Tibial nerve (tissue), 4 donors: ENCODE results near the gene ANKRD36. TPM values are rescaled to one million over a fixed set of nuclear protein-coding genes. Genes with fewer than 3 reads are reported as not detected.
"Not testable (repeated sequence)": the region's sequence is repeated elsewhere in the genome, so short reads cannot be mapped to it uniquely, and the experiment has no call there.

Source experiments
- DNase-seq, 2 donors: peaks; one replicate each; pipeline ENCODE4 v3.0.0-alpha.2; 2019; ENCODE audit warnings: low spot score in 2 of 2
- H3K27ac ChIP-seq, 4 donors: fragments of 200-600 bp; sonication (generic) in 3 of 4; one replicate each; pipeline ENCODE4 v1.5.1; 2017 to 2019; ENCODE audit warnings: mild to moderate bottlenecking in 1 of 4
- H3K27me3 ChIP-seq, 2 donors: fragments of 200-600 bp; sonication (generic) in 1 of 2; one replicate each; pipeline versions ENCODE4 v1.5.1 to v1.6.0; 2017 to 2019
- H3K36me3 ChIP-seq, 3 donors: fragments of 200-600 bp; sonication (generic); one replicate each; pipeline ENCODE4 v1.5.1; 2018 to 2019
- H3K4me1 ChIP-seq, 4 donors: fragments of 200-600 bp; sonication (generic) in 3 of 4; one replicate each; pipeline ENCODE4 v1.5.1; 2017 to 2019
- H3K4me3 ChIP-seq, 4 donors: fragments of 200-600 bp; sonication (generic) in 3 of 4; one replicate each; pipeline ENCODE4 v1.5.1; 2017 to 2019; ENCODE audit warnings: mild to moderate bottlenecking in 1 of 4, moderate library complexity in 1 of 4
- H3K9me3 ChIP-seq, 4 donors: fragments of 200-600 bp; sonication (generic) in 3 of 4; one replicate each; pipeline ENCODE4 v1.5.1; 2017 to 2019
- CTCF ChIP-seq, 5 experiments: fragments of 200-600 bp in 3 of 5; fragments of 450-650 bp in 2 of 5; sonication (generic) in 3 of 5; IDR thresholded peaks; one replicate each; pipeline ENCODE4 v1.5.1; 2016 to 2019; ENCODE audit warnings: antibody characterized with exemption in 5 of 5, mild to moderate bottlenecking in 3 of 5, moderate library complexity in 2 of 5
- EP300 ChIP-seq, 2 donors: sonication (generic); formaldehyde crosslinking; IDR thresholded peaks; one replicate each; pipeline ENCODE4 v1.6.1; 2017; ENCODE audit warnings: antibody characterized with exemption in 2 of 2, mild to moderate bottlenecking in 1 of 2
- POLR2A ChIP-seq, 2 donors: fragments of 450-650 bp; IDR thresholded peaks; one replicate each; pipeline ENCODE4 v1.6.1; 2017; ENCODE audit warnings: antibody characterized with exemption in 2 of 2, mild to moderate bottlenecking in 2 of 2, moderate library complexity in 2 of 2
- WGBS, 2 donors: methylation state at CpG; one replicate each; pipeline ENCODE4 v1.1.5; 2018; 5-methylcytosine and 5-hydroxymethylcytosine counted together
- total RNA-seq, 4 donors: library from RNA; depleted of rRNA; stranded (reverse); fragments of >200 nt; gene quantifications; one replicate each; pipeline ENCODE4 v1.1.0, GENCODE V29; 2016

ANKRD36 gene
- total RNA-seq, 4 donors from 2014 or later = 58.0 to 65.7 (median 61.4) TPM

GRCh38 chr2:97210325-97210724 lies 97.4 kb downstream of the ANKRD36 start:
- TF ChIP-seq EP300 (IDR thresholded peaks at IDR 0.05) (no peak), POLR2A (IDR thresholded peaks at IDR 0.05) (no peak), CTCF (IDR thresholded peaks at IDR 0.05) (no peak)
- DNase-seq = no peak
- H3K4me3 ChIP-seq = no peak overlapping the region
- H3K4me1 ChIP-seq = no peaks in the 10 kb centered on the region
- no peaks in the 10 kb centered on the region for H3K9me3 ChIP-seq
- WGBS, 2 donors = 87 to 89% methylated on average over 5 of the region's 5 CpGs
- peaks cover 0 to 35% (median 11%) of the 10 kb centered on the region in 3 donors for H3K36me3 ChIP-seq
- no peaks in the 10 kb centered on the region for H3K27me3 ChIP-seq
- H3K27ac ChIP-seq = no peak overlapping the region

- not testable (repeated sequence) for H3K4me3 ChIP-seq, H3K9me3 ChIP-seq, DNase-seq, H3K27ac ChIP-seq, H3K27me3 ChIP-seq, H3K4me1 ChIP-seq
- WGBS, 2 donors = no CpG with 5 or more reads among the region's 2 CpGs
- H3K36me3 ChIP-seq = peaks cover 0 to 42% (median 11%) of the 10 kb centered on the region in 3 donors
Observed at GRCh38 chr2:97215025-97215424, 102.1 kb downstream of the ANKRD36 start.

- not testable (repeated sequence) for H3K9me3 ChIP-seq, H3K4me1 ChIP-seq, DNase-seq, H3K27me3 ChIP-seq, H3K27ac ChIP-seq, H3K4me3 ChIP-seq
- H3K36me3 ChIP-seq = peaks cover 0 to 30% (median 4%) of the 10 kb centered on the region in 3 donors
- WGBS, 2 donors = 95% methylated on average over 9 to 10 of the region's 10 CpGs
Observed at GRCh38 chr2:97230848-97231585, 118.1 kb downstream of the ANKRD36 start.

- not testable (repeated sequence) for H3K27ac ChIP-seq, H3K9me3 ChIP-seq, H3K4me3 ChIP-seq, H3K4me1 ChIP-seq, DNase-seq, H3K27me3 ChIP-seq
- 100% methylated on average over 1 of the region's 1 CpG for WGBS, 2 donors
- H3K36me3 ChIP-seq = peaks cover 0 to 22% (median 4%) of the 10 kb centered on the region in 3 donors
Observed at GRCh38 chr2:97232981-97233380, 120.0 kb downstream of the ANKRD36 start.

GRCh38 chr2:97233660-97234295 lies 120.8 kb downstream of the ANKRD36 start:
- H3K36me3 ChIP-seq = peaks cover 0 to 22% (median 4%) of the 10 kb centered on the region in 3 donors
- H3K27ac ChIP-seq, H3K27me3 ChIP-seq, H3K4me3 ChIP-seq, H3K4me1 ChIP-seq, DNase-seq, H3K9me3 ChIP-seq: not testable (repeated sequence)
- WGBS, 2 donors = no CpG with 5 or more reads among the region's 2 CpGs

GRCh38 chr2:97261192-97261591 lies 148.2 kb downstream of the ANKRD36 start:
- H3K4me1 ChIP-seq, DNase-seq, H3K27me3 ChIP-seq, H3K4me3 ChIP-seq, H3K27ac ChIP-seq, H3K36me3 ChIP-seq, H3K9me3 ChIP-seq: not testable (repeated sequence)
- 89 to 90% methylated on average over 4 of the region's 4 CpGs for WGBS, 2 donors

DNA sequence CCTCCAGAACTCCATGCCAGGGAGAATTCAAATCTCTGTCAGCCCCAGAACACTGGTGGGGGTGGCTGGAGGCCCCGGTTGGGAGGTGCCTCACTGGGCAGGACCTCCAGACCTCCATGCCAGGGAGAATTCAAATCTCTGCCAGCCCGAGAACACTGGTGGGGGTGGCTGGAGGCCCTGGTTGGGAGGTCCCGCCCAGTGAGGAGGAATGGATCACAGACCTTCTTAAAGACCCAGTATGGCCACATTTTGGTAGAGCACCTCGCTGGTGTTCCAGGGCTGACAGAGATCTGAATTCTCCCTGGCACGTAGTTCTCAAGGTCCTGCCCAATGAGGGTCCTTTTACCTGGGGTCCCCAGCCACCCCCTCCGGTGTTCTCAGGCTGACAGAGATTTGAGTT lies 153.5 kb downstream of the ANKRD36 start:
- not testable (repeated sequence) for H3K9me3 ChIP-seq, H3K27ac ChIP-seq, H3K4me3 ChIP-seq, H3K4me1 ChIP-seq, DNase-seq, H3K27me3 ChIP-seq
- H3K36me3 ChIP-seq = peaks cover 0 to 11% (median 0%) of the 10 kb centered on the region in 3 donors
- WGBS, 2 donors = no CpG with 5 or more reads among the region's 6 CpGs

- no peak for TF ChIP-seq EP300 (IDR thresholded peaks at IDR 0.05)
- TF ChIP-seq POLR2A (IDR thresholded peaks at IDR 0.05) = no peak
- no peak for TF ChIP-seq CTCF (IDR thresholded peaks at IDR 0.05)
- DNase-seq = peak; percentile 4 to 12
Observed at GRCh38 chr2:97267411-97268074, 154.6 kb downstream of the ANKRD36 start.

DNA sequence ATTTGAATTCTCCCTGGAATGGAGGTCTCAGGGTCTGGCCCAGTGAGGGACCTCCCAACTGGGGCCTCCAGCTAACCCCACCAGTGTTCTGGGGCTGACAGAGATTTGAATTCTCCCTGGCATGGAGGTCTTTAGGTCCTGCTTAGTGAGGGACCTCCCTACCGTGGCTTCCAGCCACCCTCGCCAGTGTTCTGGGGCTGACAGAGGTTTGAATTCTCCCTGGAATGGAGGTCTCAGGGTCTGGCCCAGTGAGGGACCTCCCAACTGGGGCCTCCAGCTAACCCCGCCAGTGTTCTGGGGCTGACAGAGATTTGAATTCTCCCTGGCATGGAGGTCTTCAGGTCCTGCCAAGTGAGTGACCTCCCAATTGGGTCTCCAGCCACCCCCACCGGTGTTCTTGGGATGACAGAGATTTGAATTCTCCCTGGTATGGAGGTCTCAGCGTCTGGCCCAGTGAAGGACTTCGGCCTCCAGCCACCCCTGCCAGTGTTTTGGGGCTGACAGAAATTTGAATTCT lies 155.2 kb downstream of the ANKRD36 start:
- H3K27me3 ChIP-seq, H3K9me3 ChIP-seq, H3K4me1 ChIP-seq, H3K27ac ChIP-seq, DNase-seq, H3K4me3 ChIP-seq: not testable (repeated sequence)
- peaks cover 0 to 11% (median 0%) of the 10 kb centered on the region in 3 donors for H3K36me3 ChIP-seq
- WGBS, 2 donors = 91 to 95% methylated on average over 6 of the region's 6 CpGs

More at GRCh38 chr2:97267411-97268074, 154.6 kb downstream of the ANKRD36 start:
- Histone ChIP-seq H3K4me1 (no peaks in the 10 kb centered on the region), H3K36me3 (peaks cover 0 to 11% (median 0%) of the 10 kb centered on the region in 3 donors), H3K27me3 (no peaks in the 10 kb centered on the region), H3K4me3 (no peak overlapping the region), H3K27ac (no peak overlapping the region), H3K9me3 (no peaks in the 10 kb centered on the region)
- WGBS, 2 donors = 93 to 96% methylated on average over 10 of the region's 10 CpGs

DNA sequence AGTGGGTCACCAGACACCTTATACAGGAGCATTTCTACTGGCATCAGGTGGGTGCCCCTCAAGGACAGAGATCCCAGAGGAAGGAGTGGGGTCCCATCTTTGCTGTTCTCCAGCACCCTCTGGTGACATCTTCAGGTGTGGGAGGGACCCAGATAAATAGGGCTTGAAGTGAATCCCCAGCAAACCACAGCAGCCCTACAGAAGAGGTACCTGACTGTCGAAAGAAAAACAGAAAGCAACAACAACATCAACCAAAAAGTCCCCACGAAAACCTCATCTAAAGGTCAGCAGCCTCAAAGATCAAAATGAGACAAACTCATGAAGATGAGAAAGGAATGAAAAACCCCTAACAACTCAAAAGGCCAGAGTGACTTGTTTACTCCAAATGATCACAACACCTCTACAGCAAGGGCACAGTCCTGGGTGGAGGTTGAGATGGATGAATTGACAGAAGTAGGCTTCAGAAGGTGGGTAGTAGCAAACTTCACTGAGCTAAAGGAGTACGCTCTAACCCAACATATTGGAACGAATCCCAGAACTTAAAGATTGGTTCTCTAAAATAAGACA lies 163.4 kb downstream of the ANKRD36 start:
- not testable (repeated sequence) for DNase-seq, H3K9me3 ChIP-seq, H3K4me3 ChIP-seq, H3K27me3 ChIP-seq, H3K27ac ChIP-seq, H3K36me3 ChIP-seq, H3K4me1 ChIP-seq
- WGBS, 2 donors = no CpG with 5 or more reads among the region's 4 CpGs
